ENCODE measurements around the gene TRPV3. TPM values are rescaled to one million over a fixed set of nuclear protein-coding genes. Genes with fewer than 3 reads are reported as not detected.

TRPV3 gene
- total and polyA plus RNA-seq, 8 donors, result 0.21 to 0.99 (median 0.50) TPM

- Histone ChIP-seq H3K4me1 (no peaks in the 10 kb centered on the region), H3K36me3 (no peaks in the 10 kb centered on the region), H3K4me3 (no peak overlapping the region), H3K27me3 (no peaks in the 10 kb centered on the region), H3K27ac (no peak overlapping the region), H3K9me3 (no peaks in the 10 kb centered on the region)
- WGBS, 2 donors, result 84 to 89% methylated on average over 6 of the region's 6 CpGs
- ATAC-seq (peak in 1 of 4 donors; percentile 19), DNase-seq (no peak), FAIRE-seq (no peak)
- intact Hi-C loops (cut with DNase I), result no loop called here
- TF ChIP-seq CTCF (IDR thresholded peaks at IDR 0.05), result no peak
Observed at GRCh38 chr17:3551189-3551588, 6.4 kb downstream of the TRPV3 start.

DNA sequence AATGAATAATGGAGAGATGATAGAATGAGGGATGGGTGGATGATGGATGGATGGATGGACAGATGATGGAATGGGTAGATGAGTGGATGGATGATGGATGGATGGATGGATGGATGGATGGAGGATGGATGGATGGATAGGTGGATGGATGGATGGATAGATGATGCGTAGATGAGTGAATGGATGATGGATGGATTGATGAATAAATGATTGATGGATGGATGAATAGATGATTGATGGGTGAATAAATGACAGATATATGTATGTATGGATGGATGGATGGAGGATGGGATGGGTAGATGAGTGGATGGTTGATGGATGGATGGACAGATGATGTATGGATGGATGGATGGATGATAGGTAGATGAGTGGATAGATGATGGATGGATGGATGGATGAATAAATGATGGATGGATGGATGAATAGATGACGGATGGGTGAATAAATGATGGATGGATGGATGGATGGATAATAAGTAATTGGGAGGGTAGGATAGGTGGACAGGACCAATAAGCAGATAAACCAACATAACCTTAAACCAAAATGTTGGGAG is 7.9 kb downstream of the TRPV3 start:
- no peak for FAIRE-seq
- no peaks in the 10 kb centered on the region for H3K9me3 ChIP-seq
- intact Hi-C loops (cut with DNase I), result no loop called here

GRCh38 chr17:3547628-3548027 is 10.0 kb downstream of the TRPV3 start:
- Histone ChIP-seq H3K27ac (no peak overlapping the region), H3K36me3 (no peaks in the 10 kb centered on the region), H3K9me3 (no peaks in the 10 kb centered on the region), H3K4me1 (no peaks in the 10 kb centered on the region), H3K27me3 (no peaks in the 10 kb centered on the region), H3K4me3 (no peak overlapping the region)
- no peak for TF ChIP-seq CTCF (IDR thresholded peaks at IDR 0.05)
- DNase-seq, result no peak
- 83% methylated on average over 11 of the region's 11 CpGs for WGBS, 2 donors
- ATAC-seq, result no peak
- intact Hi-C loops (cut with DNase I), result no loop called here
- no peak for FAIRE-seq

More for the DNA sequence above, 7.9 kb downstream of the TRPV3 start:
- TF ChIP-seq CTCF (IDR thresholded peaks at IDR 0.05), result no peak
- Histone ChIP-seq H3K4me3 (no peak overlapping the region), H3K4me1 (no peaks in the 10 kb centered on the region), H3K36me3 (no peaks in the 10 kb centered on the region), H3K27ac (no peak overlapping the region), H3K27me3 (no peaks in the 10 kb centered on the region)
- ATAC-seq, result no peak
- 85 to 91% methylated on average over 2 of the region's 2 CpGs for WGBS, 2 donors
- no peak for DNase-seq

GRCh38 chr17:3546997-3547396 is 10.6 kb downstream of the TRPV3 start:
- Histone ChIP-seq H3K27me3 (no peaks in the 10 kb centered on the region), H3K4me1 (no peaks in the 10 kb centered on the region), H3K9me3 (no peaks in the 10 kb centered on the region), H3K36me3 (no peaks in the 10 kb centered on the region), H3K27ac (no peak overlapping the region), H3K4me3 (no peak overlapping the region)
- intact Hi-C loops (cut with DNase I), result no loop called here
- no peak for TF ChIP-seq CTCF (IDR thresholded peaks at IDR 0.05)
- ATAC-seq (no peak), DNase-seq (no peak), FAIRE-seq (no peak)
- 93 to 96% methylated on average over 8 of the region's 8 CpGs for WGBS, 2 donors

GRCh38 chr17:3546521-3546920 is 11.1 kb downstream of the TRPV3 start:
- Histone ChIP-seq H3K4me3 (no peak overlapping the region), H3K27me3 (no peaks in the 10 kb centered on the region), H3K9me3 (no peaks in the 10 kb centered on the region), H3K36me3 (no peaks in the 10 kb centered on the region), H3K4me1 (no peaks in the 10 kb centered on the region), H3K27ac (no peak overlapping the region)
- TF ChIP-seq CTCF (IDR thresholded peaks at IDR 0.05), result no peak
- no peak for FAIRE-seq
- no peak for DNase-seq
- intact Hi-C loops (cut with DNase I), result no loop called here
- no peak for ATAC-seq
- 45 to 82% methylated on average over 1 to 5 of the region's 5 CpGs for WGBS, 2 donors
